NCI-H2107 treated with DMSO at 0.1 percent for 48 hours (cell line): ENCODE measurements around the gene SDHAF2.
"Not testable (repeated sequence)": the region's sequence is repeated elsewhere in the genome, so short reads cannot be mapped to it uniquely, and the experiment has no call there.

Source experiments
- DNase-seq: peaks from one replicate; lab custom pipeline; 2025; ENCODE audit not compliant: unreplicated experiment; lab: John Stamatoyannopoulos, UW

SDHAF2 gene

DNA sequence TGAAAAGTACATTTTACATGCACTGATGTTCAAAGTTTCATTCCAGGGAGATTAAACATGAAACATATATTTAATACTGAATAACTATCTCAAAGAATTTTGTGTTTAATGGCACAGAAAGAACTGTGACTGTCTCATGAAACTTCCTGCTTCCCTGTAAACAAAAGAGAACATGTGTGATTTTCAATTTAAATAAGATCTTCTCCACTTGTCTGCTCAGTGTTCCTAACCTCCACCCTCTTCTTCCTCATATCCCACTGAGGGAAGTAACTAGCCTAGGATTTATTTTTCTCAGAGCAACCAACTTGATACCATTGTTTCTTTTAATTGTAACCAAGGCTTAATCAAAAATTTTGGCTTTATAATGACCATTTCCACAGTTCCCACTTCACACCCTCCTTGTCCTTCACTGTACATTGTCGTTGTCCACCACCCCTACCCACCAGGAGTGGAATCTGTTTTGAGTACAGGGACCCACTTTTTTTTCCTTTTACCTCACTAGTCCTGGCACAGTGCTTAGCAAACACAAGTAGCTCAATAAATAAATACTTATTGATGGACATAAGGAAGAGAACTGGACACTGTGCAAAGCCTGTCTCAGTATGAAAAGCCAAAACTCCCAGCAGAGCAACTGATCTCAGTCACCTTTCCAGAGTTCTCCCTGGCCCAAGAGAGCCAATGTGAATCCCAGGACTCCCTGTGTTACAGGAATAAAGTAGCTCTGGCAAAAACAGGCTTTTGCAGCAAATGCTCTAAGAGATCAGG, 4.4 kb upstream of the SDHAF2 start:
- no peak for DNase-seq

DNA sequence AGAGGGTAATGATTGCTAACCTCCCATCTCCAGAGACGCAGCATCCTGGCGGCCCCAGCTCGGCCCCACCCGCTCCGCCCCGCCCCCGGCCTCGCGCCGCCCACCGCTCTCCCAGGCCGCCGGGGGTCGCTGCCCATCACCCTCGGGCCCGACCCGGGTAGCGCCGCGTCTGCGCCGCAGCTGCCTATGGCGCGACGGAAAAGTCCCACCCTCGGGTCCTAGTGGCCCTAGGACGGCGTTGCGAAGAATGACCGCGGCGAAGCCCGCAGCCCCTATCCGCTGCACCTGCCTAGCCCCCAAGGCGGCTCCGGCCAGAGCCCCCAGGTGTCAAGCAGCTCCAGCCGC, 606 bp upstream of the SDHAF2 start:
- no peak for DNase-seq

DNA sequence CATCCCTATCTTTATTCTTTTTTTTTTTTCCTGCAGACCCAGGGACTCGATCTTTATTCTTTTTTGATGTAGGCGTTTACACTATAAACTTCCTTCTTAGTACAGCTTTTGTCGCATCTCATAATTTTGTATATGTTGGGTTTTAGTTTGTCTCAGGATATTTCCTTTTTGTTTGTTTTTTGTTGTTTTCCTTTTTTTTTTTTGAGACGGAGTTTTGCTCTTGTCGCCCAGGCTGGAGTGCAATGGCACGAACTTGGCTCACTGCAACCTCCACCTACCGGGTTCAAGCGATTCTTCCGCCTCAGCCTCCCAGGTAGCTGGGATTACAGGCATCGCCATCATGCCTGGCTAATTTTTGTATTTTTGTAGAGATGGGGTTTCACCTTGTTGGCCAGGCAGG, 915 bp downstream of the SDHAF2 start:
- not testable (repeated sequence) for DNase-seq

DNA sequence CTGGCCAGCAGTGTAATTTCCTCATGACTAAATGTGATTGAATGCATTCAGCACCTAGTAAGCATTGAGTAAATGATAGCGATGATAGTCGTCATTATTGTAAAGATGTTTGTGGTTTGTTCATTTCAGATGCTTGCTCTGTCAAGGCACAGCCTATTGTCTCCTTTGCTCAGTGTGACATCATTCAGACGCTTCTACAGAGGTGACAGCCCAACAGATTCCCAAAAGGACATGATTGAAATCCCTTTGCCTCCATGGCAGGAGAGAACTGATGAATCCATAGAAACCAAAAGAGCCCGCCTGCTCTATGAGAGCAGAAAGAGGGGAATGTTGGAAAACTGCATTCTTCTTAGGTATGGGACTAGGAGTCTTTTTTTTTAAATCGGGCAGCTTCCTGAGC, 7.6 kb downstream of the SDHAF2 start:
- no peak for DNase-seq

DNA sequence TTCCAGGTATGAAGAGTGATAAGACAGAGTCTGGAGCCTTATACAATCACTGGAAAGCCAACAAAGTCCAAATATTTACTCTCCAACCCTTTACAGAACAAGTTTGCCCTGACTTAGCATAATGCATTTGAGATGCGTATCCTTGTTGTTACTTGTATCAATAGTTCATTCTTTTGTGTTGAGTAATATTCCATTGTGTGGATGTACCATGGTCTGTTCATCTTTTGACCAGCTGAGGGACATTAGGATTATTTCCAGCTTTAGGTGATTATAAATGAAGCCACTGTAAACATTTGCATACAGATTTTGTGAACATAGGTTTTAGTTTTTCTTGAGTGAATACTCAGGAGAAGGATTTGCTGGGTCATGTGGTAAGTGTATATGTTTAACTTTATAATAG, 9.7 kb downstream of the SDHAF2 start:
- DNase-seq: no peak

DNA sequence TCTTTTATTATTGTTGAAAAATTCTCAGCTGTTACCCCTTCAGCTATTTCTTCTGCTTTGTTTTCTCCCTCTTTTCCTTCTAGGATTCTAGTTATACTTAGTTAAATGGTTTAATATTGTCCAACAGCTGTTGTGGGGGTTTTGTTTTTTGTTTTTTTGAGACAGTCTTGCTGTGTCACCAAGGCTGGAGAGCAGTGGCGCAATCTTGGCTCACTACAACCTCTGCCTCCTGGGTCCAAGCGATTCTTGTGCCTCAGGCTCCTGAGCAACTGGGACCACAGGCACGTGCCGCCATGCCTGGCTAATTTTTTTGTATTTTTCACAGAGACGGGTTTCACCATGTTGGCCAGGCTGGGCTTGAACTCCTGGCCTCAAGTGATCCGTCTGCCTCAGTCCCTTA, 12.7 kb downstream of the SDHAF2 start:
- DNase-seq: no peak

DNA sequence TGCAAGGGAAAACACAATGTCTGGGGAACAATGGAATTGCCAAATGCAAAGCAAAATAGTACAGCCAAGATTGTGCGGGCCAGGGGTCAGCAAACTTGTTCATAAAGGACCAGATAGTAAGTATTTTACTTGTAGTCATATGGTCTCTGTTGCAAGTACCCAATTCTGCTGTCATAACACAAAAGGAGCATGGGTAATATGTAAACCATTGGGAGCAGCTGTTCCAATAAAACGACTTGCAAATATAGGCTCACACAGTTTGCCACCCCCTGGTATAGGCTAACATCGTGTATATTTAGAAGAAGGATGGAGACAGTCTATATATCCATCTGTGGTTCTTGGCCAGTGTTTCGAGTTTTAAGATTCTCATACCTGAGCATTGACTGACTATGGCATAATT, 15.6 kb downstream of the SDHAF2 start:
- DNase-seq: no peak

DNA sequence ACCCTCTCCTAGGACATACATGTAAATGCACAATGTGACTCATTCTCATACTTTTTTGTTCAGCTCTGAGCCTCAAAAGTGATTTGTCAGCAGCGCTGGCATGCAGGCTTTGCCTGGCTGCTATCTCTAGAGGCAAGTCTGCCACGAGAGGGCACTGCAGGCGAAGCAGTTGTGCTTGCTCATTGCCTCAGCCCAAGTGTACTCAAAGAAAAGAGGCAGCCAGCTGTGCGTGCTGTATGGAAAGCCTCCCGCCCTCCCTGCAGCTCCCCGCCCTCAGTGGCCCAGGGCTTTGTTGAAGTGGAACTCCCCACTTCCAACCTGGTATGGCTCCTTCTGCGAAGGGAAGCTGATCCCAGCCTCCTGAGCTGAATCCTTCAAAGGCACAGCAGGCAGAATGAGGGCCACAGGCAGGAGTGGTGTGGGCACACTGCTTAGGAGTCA, 16.3 kb downstream of the SDHAF2 start:
- DNase-seq: peak; percentile 62

DNA sequence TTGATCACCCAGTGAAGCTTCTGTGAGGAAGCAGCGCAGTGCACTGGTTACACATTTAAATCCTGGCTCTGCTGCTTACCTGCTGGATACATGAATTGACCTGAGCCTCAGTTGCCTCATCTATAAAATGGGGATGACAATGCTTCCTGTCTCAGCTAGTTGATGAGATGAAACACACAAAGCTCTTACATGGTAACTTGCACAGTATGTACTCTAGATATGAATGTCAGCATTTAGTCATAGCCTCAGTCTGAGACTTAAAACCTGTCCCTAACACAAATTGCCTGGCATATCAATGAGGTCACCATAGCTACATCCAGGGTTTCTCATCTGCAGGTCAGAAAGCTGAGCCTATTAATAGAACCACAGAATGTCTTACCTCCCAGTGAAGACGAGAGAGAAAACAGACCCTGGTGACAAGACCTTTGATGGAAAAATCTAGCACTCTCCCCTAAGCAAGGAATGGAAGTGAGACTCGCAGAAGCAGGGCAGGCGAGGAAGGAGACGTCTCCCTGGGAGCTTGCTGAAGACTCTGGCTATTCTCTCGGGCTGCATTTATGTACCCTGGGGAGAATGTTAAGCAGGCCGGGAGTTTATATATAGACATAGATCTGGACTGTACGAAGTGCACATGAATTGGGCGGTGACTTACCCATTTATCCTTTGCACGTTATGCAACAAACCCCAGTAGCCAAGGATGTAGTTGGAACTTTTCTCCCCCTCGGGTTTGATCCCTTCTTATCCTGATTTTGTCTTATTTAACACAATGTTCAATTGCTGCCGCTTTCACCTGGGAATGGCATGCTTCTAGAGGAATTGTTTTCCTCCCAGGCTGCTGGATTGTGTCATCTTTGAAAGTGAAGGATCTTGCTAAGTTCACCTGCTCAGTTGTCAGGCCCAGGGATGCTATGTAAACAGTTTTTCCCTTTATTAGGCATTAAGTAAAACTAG, 18.0 kb downstream of the SDHAF2 start:
- no peak for DNase-seq

DNA sequence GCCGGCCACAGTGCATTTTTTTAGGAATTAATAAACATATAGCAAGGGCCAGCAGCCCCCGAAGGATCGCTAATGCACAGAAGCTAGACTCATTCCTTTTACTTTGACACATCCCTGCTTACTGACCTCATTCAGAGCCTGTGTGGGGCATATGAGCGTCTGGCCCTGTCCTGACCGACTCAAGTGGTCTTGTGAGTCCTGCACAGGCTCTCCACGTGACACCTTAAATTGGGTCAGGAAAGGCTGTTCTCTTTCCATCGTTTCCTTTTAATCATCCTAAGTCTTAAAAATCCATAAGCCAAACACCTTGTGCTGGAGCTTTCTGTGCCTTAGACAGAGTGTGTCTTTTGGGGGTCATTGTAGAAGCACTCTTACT, 18.6 kb downstream of the SDHAF2 start:
- DNase-seq: no peak

DNA sequence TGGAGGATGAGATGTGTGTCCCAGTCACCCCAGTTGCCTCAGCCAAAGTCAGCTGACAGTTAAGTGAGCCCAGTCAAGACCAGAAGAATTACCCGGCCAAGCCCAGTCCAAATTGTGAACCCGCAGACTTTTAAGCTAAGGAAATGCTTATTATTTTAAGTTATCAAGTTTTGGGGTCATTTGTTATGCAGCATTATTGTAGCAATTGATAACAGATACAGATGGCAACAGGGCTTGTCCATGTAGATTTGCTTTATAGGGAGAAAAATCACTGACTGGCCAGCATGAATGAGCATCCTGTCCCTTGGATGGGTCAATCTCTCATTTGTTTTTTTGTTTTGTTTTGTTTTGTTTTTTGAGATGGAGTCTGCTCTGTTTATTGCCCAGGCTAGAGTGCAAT, 22.9 kb downstream of the SDHAF2 start:
- DNase-seq: no peak

DNA sequence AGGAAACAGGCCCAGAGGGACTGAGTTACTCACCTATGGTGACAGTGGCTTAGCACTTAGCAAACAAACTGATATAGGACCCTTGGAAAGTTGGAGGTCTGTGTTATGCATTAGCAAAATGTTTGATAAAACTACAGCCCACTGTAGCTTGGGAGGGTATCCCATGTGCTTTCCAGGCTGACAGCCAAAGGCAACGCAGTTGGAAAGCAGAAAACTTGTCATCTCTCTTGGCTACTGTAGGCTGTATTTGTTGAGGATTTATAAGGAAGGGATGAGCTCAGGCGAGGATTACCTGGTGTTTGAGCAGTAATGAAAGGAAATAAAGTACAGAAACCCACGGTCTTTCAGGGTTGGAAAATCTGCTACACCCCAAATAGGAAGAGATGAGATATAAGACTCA, 23.8 kb downstream of the SDHAF2 start:
- no peak for DNase-seq

DNA sequence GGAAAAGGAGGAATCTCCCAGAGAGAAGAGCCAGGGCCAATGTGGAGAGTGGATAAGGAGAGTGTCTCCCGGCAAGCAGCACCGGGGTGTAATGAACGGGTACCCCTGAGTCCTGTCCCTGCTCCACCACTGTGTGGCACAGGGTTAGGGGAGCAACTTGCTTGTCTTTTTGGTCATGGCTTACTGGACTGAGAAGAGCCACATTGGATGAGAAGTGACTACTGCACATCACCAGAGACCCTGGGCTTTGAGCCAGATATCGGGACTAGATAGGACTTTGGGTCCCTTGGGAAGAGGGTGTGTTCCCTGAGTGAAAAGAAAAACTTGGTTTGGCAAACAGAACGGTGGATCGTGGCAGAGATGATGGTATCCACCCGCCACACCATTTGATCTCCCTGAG, 24.6 kb downstream of the SDHAF2 start:
- DNase-seq: no peak

DNA sequence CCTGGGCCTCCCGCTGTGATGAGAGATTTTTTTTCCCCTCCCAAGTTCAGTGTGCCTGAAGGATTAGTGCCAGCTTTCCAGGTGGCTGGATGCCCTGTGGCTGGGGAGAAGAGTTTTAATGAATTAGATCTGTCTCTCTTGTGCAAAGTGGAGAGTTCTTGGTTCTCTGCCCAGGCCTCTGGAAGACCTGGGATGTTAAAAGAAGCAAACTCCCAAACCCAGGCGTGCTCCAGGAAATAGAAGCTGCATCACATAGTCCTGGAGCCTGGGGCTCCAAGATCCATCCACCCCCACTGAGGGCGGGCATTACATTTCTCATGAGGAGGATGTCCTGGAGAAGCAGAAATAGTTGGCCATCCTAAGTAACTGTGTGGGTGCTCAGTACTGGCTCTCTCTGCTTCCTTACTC, 30.6 kb downstream of the SDHAF2 start:
- DNase-seq: peak; percentile 83

DNA sequence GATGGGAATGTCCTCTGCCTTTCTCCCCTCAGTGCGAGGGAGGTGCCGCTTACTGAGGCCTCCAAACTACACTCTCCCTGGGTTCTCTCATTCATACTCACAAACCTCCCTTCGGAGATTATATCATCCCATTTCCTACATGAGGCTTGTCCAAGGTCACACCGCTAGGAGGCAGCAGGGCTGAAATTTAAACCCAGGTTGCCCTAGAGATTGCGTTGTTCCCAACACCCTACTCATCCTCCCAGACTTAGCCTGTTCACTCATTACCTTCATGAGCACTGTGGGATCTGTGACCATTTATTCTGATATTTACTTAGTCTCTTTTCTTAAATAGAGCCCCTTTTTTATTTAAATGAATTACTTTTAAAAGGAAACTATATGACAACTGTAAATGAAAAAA, 31.1 kb downstream of the SDHAF2 start:
- DNase-seq: no peak

DNA sequence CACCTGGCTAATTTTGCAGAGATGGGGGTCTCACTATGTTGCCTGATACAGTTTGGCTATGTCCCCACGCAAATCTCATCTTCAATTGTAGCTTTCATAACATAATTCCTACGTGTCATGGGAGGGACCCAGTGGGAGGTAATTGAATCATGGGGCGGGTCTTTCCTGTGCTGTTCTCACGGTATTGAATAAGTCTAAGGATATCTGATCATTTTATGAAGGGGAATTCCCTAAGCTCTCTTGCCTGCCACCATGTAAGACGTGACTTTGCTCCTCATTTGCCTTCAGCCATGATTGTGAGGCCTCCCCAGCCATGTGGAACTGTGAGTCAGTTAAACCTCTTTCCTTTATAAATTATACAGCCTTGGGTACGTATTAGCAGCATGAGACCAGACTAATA, 37.7 kb downstream of the SDHAF2 start:
- DNase-seq: not testable (repeated sequence)

DNA sequence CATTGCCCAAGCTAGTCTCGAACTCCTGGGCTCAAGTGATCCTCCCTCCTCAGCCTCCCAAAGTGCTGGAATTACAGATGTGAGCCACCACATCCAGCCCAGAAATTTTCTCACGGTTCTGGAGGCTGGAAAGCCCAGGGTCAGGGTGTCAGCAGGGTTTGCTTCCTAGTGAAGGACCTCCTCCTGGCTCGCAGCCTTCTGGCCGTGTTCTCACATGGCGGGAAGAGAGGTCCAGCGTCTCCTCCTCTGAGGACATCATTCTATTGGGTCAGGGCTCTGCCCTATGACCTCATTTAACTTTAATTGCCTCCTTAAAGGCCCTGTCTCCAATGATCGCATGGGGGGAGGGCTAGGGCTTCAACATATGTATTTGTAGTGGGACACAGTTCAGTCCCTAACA, 38.1 kb downstream of the SDHAF2 start:
- DNase-seq: no peak

DNA sequence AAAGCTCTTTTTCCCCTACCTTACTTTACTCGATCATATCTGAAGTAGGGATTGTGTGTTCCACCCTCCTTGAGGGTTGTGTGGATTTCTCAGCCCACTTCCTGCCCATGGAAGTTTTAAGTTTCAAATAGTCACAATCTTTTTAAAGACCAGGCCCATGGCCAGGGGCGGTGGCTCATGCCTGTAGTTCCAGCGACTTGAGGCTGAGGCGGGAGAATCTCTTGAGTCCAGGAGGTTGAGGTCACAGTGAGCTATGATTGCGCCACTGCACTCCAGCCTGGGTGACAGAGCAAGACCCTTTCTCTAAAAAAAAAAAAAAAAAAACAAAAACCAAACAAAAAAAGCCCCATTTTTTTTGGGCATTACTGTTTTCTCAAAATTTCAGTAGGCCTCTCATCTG, 42.4 kb downstream of the SDHAF2 start:
- no peak for DNase-seq

DNA sequence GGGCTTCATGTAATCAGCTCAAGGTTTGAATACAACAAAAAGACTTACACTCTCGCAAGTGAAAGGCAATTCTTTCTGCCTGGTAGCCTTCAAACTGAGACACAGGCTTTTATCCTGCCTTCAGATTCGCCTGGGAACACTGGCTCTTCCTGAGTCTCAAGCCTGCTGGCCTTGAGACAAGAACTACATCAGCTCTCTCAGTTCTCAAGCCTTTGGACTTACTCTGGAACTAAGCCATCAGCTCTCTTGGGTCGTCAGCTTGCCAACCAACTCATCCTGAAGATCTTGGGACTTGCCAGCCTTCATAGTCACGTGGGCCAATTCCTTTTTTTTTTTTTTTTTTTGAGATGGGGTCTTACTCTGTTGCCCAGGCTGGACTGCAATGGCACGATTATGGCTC, 42.9 kb downstream of the SDHAF2 start:
- DNase-seq: no peak

DNA sequence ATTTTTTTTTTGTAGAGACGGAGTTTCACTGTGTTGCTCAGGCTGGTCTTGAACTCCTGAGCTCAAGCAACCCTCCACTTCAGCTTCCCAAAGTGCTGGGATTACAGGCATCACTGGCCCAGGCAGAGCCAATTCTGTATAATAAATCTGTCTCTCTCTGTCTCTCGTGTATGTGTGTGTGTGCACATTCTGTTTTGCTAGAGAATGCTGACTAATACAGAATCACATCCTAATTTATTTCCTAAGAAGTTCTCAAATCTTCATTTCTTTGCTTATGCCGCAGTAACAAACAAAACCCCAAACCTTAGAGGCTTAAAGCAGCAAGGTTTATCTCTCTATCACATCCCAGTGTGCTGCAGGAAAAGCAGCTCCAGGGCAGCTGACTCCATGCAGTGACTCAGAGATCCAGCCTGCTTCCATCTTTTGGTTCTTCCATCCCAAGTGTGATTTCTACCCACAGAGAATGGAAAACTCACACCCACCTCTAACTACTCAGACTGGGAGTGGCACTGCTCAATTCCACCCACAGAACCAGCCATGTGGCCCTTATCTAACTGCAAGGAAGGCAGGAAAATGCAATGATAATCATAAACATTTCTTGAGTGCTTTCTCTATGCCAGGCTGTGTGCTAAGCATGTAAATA, 43.6 kb downstream of the SDHAF2 start:
- DNase-seq: no peak

DNA sequence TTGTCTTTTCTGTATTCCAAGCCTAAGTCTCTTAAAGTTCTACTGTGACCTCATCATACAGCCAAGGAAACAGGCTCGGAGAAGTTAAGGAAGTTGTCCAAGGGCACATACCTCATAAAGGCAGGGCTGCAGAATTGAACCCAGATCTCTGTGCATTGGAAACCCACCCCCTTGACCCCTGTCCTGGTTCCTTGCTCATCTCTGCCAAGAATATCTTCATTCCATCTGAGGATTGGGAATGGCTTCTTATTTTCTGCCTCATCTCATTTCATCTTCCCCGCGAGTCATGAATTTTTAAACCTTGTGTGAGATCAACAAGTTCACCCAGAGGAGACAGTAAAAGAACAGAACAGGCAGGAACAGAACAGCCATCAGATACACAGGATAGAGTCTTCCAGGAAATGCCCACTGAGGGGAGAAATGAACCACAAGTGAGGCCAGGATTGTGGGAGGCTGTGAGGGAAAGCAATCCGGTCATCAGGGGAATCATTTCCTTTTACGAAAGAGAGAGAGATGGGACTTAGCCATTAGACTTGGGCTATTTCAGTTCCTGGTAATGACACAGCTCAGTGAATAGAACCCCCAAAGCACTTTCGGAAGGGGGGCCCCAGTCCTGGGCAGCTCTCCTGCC, 44.2 kb downstream of the SDHAF2 start:
- DNase-seq: no peak
